HG03139 (cell line): Measurements from ENCODE around the gene SPAG4.
A peak's percentile ranks its signal among the peaks of the same experiment; 100 is the strongest.

Source experiments
- ATAC-seq: cut with Tn5 transposase; IDR thresholded peaks from one replicate; pipeline ENCODE4 v1.9.1; 2021; ENCODE audit not compliant: unreplicated experiment

Gene SPAG4

GRCh38 chr20:35598899-35599775 is 16.5 kb upstream of the SPAG4 start:
- ATAC-seq, result no peak

- no peak for ATAC-seq
Observed at GRCh38 chr20:35599776-35600120, 15.9 kb upstream of the SPAG4 start.

- ATAC-seq, result no peak
Observed at GRCh38 chr20:35600176-35600992, 15.2 kb upstream of the SPAG4 start.

GRCh38 chr20:35600993-35601973 is 14.3 kb upstream of the SPAG4 start:
- ATAC-seq, result no peak

GRCh38 chr20:35601990-35602389 is 13.6 kb upstream of the SPAG4 start:
- ATAC-seq, result no peak

GRCh38 chr20:35602851-35603495 is 12.7 kb upstream of the SPAG4 start:
- no peak for ATAC-seq

- ATAC-seq, result no peak
Observed at GRCh38 chr20:35603695-35604448, 11.8 kb upstream of the SPAG4 start.

GRCh38 chr20:35604449-35604747 is 11.2 kb upstream of the SPAG4 start:
- ATAC-seq, result no peak

GRCh38 chr20:35606127-35606526 is 9.5 kb upstream of the SPAG4 start:
- ATAC-seq, result no peak

GRCh38 chr20:35607003-35607735 is 8.5 kb upstream of the SPAG4 start:
- ATAC-seq, result no peak

- no peak for ATAC-seq
Observed at GRCh38 chr20:35610833-35611427, 4.7 kb upstream of the SPAG4 start.

- ATAC-seq, result no peak
Observed at GRCh38 chr20:35611482-35611881, 4.1 kb upstream of the SPAG4 start.

- no peak for ATAC-seq
Observed at GRCh38 chr20:35616465-35617396, 1.1 kb downstream of the SPAG4 start.

GRCh38 chr20:35617397-35618262 is 2.0 kb downstream of the SPAG4 start:
- peak; percentile 25 for ATAC-seq

GRCh38 chr20:35618263-35619131 is 2.9 kb downstream of the SPAG4 start:
- ATAC-seq, result no peak
